ENCODE data around the gene LRRC37A.
A peak's percentile ranks its signal among the peaks of the same experiment; 100 is the strongest.
"Not testable (repeated sequence)": the region's sequence is repeated elsewhere in the genome, so short reads cannot be mapped to it uniquely, and the experiment has no call there.

LRRC37A gene

DNA sequence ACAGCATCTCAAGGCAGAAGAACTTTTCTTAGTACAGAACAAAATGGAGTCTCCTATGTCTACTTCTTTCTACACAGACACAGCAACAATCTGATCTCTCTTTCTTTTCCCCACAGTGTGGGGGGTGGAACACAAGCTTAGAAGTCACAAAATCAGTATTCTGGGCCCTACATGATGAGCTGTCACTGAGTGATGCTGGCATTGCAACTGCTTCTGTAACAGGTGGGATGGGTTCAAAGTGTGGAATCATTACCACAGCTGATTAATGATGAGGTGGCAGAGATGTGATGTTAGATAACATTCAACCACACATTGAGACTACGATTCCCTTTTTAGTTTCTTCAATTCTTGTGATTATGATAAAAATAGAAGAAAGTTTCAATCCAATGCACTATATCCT lies 10.5 kb upstream of the LRRC37A start:
- intact Hi-C loops (cut with DNase I), result not testable (repeated sequence)
- DNase-seq, result peak in 4 of 42 donors; percentile 7 to 47 (median 20)

DNA sequence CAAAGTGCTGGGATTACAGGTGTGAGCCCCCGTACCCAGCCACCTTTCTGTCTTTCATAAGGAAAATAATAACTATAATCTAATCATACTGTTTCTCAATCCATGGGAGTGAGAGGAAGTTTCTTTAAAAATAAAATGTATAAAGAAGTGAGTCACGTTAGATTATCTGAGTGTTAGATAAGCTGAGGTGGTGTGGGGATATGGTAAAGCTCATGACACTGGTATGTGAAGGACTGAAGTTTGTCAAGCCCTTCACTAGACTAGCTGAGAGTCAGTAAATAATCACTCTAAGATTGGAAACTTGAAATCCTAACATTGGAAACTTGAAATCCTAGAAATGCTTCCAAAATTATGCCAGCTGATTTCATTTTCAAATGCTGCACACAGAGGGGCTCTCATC lies 9.4 kb upstream of the LRRC37A start:
- peak in 1 of 42 donors; percentile 1 for DNase-seq
- intact Hi-C loops (cut with DNase I), result not testable (repeated sequence)

DNA sequence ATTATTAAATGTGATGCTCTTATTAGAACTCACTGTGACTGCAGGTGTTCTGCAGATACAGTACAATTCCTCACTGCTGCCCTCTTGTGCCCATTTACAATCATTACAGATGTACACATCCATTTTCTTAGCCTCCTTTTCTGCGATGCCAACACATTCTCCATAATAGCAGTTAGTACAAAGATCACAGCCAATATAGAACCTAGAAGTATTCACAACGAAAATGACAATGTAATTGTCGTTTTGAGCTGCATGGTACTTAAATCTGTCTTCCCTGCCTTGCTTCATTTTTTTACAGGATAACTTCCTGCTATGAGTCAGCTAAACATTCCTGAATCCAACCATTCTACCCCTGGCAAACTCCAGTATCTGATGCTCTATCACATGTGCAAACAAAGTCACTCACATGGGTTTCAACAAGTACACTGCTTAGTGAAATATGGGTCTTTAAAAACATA lies 8.1 kb upstream of the LRRC37A start:
- intact Hi-C loops (cut with DNase I), result not testable (repeated sequence)
- DNase-seq, result peak in 30 of 42 donors; percentile 32 to 97 (median 76)

DNA sequence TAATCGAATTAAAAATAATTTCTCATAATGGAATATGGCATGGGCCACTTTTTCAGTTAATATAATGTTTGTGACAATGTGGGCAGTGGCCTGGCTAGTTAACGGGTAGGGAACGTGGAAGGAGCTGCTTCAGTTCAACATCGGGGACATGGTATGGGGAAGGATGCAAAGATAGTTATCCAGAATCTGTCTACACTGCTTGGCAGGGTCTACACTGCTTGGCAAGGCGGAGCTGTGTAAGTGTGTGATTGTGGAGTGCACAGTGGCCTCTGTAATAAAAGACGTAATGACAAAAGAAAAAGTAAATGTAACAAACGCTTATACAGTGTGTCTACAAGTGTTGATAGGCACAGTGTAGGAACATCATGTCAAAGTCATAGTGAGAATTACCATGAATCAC lies 7.3 kb upstream of the LRRC37A start:
- peak in 1 of 42 donors; percentile 4 for DNase-seq
- intact Hi-C loops (cut with DNase I), result not testable (repeated sequence)

DNA sequence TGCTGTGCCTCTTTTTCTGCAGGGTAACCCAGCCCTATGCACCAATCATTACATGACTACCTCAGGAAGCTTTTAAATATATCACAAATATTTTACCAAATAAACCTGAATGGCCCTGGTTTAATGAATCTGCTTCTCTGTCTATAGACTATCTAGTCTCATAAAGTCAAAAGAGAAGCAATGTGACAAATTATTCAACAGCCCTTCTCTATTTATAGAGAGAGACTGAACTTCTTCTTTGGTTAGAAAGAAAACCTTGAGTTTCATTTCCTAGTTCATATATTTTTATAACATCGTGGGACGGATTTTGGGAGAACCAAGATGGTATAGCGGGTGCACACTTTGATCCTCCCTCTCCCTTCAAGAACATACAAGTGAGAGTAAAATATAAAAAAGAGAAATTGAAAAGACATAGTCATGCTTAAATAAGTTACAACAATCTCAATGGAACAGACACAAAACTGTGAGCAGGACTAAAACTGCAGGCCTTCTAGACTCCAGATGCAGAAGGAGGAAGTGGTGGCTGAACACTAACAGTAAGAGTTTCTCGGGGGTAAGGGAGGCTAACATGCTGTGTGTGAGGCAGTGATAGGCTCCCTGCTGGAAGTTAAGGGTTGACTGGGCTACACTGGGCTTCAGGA lies 3.9 kb upstream of the LRRC37A start:
- intact Hi-C loops (cut with DNase I), result not testable (repeated sequence)
- peak in 1 of 42 donors; percentile 51 for DNase-seq

DNA sequence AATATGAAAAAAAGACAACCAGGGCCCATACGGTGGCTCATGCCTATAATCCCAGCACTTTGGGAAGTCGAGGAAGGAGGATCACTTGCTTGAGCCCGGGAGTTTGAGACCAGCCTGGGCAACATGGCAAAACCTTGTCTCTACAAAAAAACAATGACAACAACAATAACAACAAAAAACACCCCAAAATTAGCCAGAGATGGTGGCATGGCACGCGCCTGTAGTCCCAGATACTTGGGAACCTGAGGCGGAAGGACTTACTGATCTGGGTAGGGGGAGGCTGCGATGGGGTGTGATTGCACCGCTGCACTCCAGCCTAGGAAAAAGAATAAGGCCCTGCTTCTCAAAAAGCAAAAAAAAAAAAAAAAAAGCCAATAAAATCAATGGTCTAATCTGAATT lies 3.3 kb upstream of the LRRC37A start:
- intact Hi-C loops (cut with DNase I), result not testable (repeated sequence)
- DNase-seq, result peak in 2 of 42 donors; percentile 5 to 31

DNA sequence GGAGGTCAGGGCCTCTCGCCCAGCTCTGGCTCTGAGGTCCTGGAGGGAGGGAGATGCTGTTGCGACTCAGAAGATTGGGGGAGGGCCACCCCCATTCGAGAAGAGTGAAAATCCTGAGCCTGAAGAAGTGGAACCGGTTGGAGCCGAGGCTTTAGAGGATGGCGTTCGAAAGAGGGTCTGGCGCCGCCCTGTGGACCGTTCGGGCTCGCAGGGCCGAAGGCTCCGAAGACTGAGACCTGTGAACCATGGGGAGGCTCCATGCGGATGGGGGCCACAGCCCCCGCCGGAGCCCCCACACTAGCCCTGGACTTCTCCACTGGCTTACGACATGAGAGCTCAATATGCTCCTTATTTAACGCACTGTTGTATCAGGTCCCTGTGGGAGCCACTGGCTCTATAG lies 46.3 kb downstream of the LRRC37A start:
- DNase-seq; intact Hi-C loops (cut with DNase I): not testable (repeated sequence)

DNA sequence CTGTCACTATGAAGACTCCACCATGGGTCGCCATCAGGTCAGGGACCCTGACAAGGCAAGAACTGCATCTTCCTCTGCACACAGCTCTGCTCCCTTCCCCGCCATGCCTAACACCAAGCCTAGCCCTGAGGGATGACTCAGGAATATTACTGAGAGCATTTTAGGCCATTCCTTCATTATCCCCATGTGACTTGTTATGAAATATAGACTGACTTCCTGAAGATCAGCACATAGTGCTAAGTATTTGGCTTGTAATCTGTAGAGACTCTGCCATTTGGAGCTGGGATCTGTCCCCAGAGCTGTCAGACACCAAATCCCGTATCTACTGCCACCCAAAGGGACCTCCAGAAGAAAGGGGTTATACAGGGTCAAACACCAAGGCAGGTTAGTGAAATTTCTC lies 47.2 kb downstream of the LRRC37A start:
- DNase-seq; intact Hi-C loops (cut with DNase I): not testable (repeated sequence)

DNA sequence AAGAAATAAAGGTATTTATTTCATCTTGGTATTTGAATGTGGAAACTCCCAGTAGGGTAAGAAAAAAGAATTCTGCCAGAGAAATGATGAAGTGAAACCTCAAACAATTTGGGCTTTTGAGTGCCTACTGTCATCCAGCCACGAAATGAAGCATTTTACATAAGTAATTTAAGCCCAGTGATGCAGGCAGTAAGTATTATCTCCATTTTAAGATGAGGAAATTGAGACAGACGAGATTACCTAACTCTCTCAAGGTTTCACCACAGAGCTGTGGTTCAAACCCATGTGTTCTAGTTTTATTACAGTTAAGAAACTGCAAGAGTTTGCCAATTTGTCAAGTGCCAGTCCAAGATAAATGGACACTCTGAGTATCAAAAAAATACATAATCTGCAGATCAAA lies 53.4 kb downstream of the LRRC37A start:
- intact Hi-C loops (cut with DNase I); DNase-seq: not testable (repeated sequence)

DNA sequence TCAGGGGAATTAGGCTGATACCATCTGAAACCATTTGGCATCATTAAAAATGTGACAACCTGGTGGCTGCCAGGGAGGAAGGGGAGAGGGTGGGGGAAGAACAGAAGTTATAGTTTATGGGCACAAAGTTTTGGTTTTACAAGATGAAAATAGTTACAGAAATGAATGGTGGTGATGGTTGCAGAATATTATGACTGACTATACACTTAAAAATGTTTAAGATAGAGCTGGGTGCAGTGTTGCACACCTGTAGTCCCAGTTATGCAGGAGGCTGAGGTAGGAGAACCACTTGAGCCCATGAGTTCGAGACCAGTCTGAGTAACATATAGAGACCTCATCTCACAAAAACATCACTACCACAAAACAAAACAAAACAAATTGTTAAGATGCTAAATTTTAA lies 54.1 kb downstream of the LRRC37A start:
- intact Hi-C loops (cut with DNase I), result not testable (repeated sequence)

DNA sequence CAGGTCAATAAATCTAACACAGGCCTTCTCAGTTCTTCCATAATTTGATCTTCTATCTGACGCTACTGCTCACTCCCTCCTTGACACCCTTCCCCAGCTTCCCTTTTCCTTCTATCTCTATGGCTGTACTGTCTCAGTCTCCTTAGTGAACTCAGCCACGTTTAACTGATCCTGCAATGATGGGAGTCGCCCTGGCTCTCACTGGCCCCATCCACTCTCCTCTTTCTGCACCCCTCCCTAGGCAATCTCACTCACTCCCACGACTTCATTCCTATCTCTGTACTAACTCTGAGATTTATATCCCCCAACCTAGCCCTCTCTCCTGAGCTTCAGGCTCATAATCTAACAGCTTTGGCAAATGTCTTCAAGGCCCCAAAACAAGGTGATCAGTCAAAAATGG lies 58.9 kb downstream of the LRRC37A start:
- intact Hi-C loops (cut with DNase I); DNase-seq: not testable (repeated sequence)

More for the DNA sequence above, 54.1 kb downstream of the LRRC37A start:
- DNase-seq, result not testable (repeated sequence)

DNA sequence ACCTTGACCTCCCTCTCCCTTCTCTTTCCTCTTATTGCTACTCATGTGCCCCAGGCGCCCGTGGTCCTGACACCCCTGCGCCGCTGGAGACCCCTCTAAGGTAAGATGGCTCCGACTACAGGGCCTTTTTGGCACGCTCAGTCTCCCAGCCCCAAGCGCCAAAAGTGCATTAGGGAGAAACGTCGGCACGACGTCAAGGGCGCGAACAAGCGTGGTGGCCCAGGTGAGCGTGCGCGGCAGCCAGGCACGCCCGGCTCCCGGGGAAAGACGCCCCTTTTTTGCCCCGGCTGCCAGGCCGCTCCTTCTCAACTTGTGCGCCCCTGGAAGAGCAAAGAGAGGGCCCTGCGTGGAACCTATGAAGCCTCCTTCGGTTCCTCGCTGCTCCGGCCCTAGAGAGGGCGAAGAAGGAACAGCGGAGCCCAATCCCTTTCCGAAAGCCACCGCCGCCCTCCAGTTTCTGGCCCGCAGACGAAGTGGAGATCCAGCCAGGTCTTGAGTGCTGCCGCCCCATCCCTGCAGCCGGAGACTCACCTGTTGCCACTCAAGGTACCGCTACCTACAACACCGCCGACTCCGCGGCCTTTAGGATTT lies 66.3 kb downstream of the LRRC37A start:
- DNase-seq; intact Hi-C loops (cut with DNase I): not testable (repeated sequence)

DNA sequence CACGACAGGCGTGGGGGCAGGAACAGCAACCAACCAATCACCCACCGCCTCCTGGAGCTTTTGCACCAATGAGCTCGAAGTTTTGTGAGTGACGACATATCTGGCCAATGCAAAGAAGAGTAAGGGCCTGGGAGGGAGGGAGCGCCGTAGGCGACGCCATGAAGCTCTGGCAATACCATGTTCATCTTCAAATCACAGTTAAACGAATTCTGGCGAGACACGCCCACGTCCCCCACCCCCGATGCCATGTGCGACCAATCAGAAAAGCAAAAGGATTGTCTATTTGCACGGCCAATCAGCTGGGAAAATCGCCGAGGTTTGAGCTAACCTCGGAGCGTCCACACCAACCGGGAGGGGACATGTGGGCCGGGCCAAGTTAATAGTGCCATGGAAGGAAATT lies 66.8 kb downstream of the LRRC37A start, which contains the start of gene ARL17B:
TSS of gene ARL17B (minus strand) at position 12 of the 400 bp plus-strand sequence. CDS start 3,369 bp downstream, outside the sequence.
- DNase-seq, result peak; percentile 64 to 98 (median 89)
- intact Hi-C loops (cut with DNase I), result not testable (repeated sequence)

DNA sequence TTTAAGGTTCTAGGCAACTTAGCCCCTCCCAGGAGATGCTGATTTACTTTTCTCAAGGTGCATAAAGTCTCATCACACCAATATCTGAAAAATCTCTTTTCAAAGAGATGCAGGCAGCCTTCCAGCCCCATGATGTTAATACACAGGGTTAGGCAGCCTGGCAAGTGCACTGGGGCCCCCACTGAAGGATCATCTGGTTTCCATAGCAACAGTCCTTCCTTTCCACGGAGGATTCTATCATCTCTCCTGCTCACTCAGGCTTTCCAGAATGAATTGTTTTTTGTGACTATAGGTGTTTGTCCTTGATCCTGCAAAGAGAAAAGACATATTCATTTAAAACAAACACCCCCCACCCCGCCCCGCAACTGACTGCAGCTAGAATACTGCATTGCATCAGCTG lies 72.6 kb downstream of the LRRC37A start:
- DNase-seq; intact Hi-C loops (cut with DNase I): not testable (repeated sequence)

DNA sequence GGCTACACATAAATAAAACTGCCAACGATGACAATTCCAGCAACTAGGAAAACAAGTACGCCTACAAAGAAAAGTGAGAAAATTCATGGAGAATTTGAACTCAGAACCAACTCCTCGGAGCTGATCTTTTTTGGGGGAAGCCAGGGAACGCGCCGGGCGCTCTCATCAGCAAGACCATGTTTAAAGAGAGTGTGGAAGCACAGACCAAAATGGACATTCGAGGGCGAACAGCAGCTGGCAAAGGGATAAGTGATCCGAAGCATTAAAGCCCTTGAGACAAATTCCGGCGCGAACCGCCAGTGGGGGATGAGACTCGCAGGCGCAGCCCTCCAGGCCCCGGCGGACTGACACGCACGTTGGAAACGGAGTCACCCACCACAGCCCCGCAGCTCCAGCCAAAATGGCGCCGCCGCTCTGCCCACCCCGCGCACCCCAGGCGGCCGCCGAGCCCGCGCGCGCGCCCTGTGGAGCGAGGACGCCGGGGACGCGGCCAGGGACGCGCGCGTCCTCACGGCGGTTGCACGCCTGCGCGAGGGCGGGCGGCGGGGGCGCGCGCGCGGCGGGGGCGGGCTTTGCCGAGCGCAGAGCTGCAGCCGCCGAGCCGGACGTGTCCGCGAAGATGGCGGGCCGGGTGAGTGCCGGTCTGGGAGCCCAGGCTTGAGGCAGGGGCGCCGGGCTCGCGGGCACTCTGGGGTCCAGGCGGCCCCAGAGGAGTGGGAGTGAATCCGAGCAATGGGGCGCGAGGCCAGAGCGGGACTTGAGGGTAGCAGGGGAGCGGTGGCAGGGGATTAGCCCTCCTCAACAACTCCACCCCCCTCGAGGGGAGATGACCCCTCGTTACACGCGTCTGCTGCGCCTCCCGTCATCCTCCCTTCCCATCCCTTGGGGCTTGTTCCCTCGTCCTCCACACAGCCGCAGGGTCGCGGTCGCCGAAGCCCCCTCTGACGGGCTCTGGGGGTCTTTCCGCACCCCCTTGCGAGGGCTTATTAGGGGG lies 77.6 kb downstream of the LRRC37A start:
- intact Hi-C loops (cut with DNase I); DNase-seq: not testable (repeated sequence)

DNA sequence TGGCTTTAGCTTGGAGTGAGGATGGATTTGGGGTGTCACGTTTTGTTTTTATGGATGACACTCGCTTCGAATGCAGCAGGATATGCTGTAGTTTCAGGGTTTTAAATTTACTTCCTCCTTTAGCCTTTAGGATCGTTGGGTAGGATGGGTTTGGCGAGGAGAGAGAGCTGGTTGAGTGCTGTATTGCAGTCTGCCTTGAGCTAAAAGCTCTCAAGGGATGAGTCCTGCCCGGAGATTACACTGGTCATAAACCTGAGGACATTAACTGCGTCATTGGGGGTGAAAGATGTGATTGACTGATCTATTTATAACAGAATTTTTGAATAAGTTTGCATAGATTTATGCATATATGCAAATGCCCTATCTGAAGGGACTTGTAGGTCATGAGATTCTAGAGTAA lies 78.5 kb downstream of the LRRC37A start:
- intact Hi-C loops (cut with DNase I); DNase-seq: not testable (repeated sequence)

DNA sequence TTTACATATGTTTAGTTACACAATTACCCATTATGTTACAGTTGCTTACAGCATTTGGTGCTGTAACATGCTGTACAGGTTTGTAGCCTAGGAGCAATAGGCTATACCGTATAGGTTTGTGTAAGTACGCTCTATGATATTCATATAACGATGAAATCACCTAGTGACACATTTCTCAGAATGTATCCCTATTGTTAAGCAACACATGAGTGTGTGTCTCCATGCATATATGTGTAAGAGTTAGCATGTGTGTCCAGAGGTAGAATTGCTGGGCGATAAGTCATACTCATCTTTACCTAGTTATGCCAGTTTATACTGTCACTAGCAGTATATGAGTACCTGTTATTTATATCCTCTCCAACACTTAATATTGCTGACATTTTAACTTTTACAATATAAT lies 88.2 kb downstream of the LRRC37A start:
- DNase-seq; intact Hi-C loops (cut with DNase I): not testable (repeated sequence)

DNA sequence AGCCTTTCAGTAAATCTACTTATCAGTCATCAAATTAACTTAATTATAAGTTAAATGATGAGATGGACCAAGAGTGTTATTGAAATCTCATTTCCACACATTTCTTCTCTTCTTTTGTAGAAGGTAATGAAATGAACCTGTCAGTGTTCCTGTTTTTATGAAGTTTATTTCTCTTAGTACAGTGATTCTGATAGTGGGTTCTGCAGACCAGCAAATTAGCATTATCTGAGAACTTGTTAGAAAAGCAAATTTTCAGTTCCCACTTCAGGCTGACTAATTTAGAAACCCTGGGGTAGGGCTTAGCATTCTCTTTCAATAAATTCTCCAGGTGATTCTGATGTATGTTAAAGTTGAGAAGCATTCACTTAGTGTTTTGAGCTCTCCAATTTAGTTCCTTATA lies 90.6 kb downstream of the LRRC37A start:
- intact Hi-C loops (cut with DNase I); DNase-seq: not testable (repeated sequence)

All from head of caudate nucleus (tissue), 42 donors.